ENCODE measurements around the gene ACP6.

ACP6 gene

DNA sequence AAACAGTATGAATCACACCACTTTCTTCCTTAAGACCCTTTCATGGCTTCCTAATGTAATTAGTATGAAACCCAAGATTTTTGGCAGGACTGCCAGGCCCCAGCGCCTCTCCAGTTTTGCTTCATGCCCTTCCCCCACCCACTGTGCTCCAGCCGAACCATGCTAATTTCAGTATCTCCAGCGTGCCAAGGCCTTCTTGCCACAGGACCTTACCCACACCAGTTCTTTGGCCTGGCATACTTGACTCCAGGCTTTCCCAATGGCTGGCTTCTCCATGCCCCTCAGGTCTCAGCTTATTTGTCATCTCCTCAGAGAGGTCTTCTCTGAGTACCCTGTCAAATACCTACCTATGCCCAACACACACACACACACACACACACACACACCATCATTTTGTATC lies 38.5 kb downstream of the ACP6 start:
- CTCF ChIA-PET, result interaction anchor here (1.0 to 2.2 kb wide), 3 partner anchors 9 to 116 kb away, joined by 3 to 10 read pairs (median 6); no protein-coding TSS in a partner anchor
- no peak for TF ChIP-seq ZNF138 (tag by site-specific recombination; IDR thresholded peaks at IDR 0.05; ENCODE audit: borderline replicate concordance)
- TF ChIP-seq ZSCAN5A (tag by site-specific recombination; IDR thresholded peaks at IDR 0.05), result no peak
- no peak for TF ChIP-seq ZNF366 (tag by site-specific recombination; conservative IDR thresholded peaks at IDR 0.05)
- TF ChIP-seq ZNF416 (tag by site-specific recombination; IDR thresholded peaks at IDR 0.05), result no peak
- H3K36me3 ChIP-seq (ENCODE audit: control insufficient read depth in 2 of 2, insufficient read depth in 1 of 2, low read length in 2 of 2), result peaks cover 0 to 23% of the 10 kb centered on the region in 2 experiments; a peak in 1 of 3 replicates
- no peak overlapping the region for H3K4me3 ChIP-seq (ENCODE audit: low read depth, low read length)
- POLR2A ChIA-PET, result no interaction called here
- H3K4me1 ChIP-seq (ENCODE audit: control insufficient read depth, insufficient read depth, low read length), result no peaks in the 10 kb centered on the region
- H3K27ac ChIP-seq (ENCODE audit: extremely low read depth, low read depth, low read length), result no peak overlapping the region
- no peaks in the 10 kb centered on the region for H3K9me3 ChIP-seq (ENCODE audit: control insufficient read depth, insufficient read depth, low read depth, low read length)

DNA sequence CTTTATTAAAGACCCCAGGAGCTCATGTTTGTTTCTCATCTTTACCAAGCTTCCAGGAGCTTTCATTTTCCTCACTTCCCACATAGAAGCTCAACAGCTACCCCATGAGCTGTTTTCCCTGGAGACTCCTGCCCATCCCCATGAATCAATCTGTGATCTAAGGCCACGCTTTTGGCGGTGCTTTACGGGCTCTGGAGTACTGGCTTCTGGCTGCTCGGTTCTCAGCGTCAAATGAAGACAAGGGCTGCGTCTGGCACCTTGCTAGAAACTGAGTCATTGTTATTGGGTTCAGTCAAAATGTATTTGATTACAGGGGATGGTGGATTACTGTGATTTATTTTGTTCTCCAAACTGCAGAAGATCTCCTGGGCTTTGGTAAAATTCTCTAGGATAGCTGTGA lies 39.9 kb downstream of the ACP6 start:
- no peak for TF ChIP-seq ZNF23 (tag by site-specific recombination; IDR thresholded peaks at IDR 0.05; ENCODE audit: borderline replicate concordance)
- TF ChIP-seq PRDM4 (tag by site-specific recombination; IDR thresholded peaks at IDR 0.05), result no peak
- TF ChIP-seq ZNF169 (tag by site-specific recombination; IDR thresholded peaks at IDR 0.05), result no peak
- TF ChIP-seq, protein P1, sequence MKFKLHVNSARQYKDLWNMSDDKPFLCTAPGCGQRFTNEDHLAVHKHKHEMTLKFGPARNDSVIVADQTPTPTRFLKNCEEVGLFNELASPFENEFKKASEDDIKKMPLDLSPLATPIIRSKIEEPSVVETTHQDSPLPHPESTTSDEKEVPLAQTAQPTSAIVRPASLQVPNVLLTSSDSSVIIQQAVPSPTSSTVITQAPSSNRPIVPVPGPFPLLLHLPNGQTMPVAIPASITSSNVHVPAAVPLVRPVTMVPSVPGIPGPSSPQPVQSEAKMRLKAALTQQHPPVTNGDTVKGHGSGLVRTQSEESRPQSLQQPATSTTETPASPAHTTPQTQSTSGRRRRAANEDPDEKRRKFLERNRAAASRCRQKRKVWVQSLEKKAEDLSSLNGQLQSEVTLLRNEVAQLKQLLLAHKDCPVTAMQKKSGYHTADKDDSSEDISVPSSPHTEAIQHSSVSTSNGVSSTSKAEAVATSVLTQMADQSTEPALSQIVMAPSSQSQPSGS (tag by site-specific recombination; IDR thresholded peaks at IDR 0.05; ENCODE audit: low read depth), result no peak
- TF ChIP-seq ZNF433 (tag by site-specific recombination; IDR thresholded peaks at IDR 0.05; ENCODE audit: low read depth), result no peak
- TF ChIP-seq SP7 (tag by site-specific recombination; IDR thresholded peaks at IDR 0.05), result no peak
- TF ChIP-seq ZNF792 (tag by site-specific recombination; IDR thresholded peaks at IDR 0.05), result no peak
- TF ChIP-seq, protein P2, sequence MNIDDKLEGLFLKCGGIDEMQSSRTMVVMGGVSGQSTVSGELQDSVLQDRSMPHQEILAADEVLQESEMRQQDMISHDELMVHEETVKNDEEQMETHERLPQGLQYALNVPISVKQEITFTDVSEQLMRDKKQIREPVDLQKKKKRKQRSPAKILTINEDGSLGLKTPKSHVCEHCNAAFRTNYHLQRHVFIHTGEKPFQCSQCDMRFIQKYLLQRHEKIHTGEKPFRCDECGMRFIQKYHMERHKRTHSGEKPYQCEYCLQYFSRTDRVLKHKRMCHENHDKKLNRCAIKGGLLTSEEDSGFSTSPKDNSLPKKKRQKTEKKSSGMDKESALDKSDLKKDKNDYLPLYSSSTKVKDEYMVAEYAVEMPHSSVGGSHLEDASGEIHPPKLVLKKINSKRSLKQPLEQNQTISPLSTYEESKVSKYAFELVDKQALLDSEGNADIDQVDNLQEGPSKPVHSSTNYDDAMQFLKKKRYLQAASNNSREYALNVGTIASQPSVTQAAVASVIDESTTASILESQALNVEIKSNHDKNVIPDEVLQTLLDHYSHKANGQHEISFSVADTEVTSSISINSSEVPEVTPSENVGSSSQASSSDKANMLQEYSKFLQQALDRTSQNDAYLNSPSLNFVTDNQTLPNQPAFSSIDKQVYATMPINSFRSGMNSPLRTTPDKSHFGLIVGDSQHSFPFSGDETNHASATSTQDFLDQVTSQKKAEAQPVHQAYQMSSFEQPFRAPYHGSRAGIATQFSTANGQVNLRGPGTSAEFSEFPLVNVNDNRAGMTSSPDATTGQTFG (tag by site-specific recombination; IDR thresholded peaks at IDR 0.05; ENCODE audit: borderline replicate concordance), result no peak
- no peak for TF ChIP-seq KLF16 (tag by site-specific recombination; IDR thresholded peaks at IDR 0.05)
- TF ChIP-seq ZNF660 (tag by site-specific recombination; IDR thresholded peaks at IDR 0.05), result no peak
- no peak for TF ChIP-seq ZNF791 (tag by site-specific recombination; IDR thresholded peaks at IDR 0.05)
- TF ChIP-seq ZNF114 (tag by site-specific recombination; IDR thresholded peaks at IDR 0.05), result no peak
- TF ChIP-seq RBAK (tag by site-specific recombination; IDR thresholded peaks at IDR 0.05), result no peak
- TF ChIP-seq GFI1B (tag by site-specific recombination; IDR thresholded peaks at IDR 0.05), result no peak
- no peak for TF ChIP-seq ZNF214 (tag by site-specific recombination; IDR thresholded peaks at IDR 0.05; ENCODE audit: borderline replicate concordance)
- TF ChIP-seq ZBTB11 (tag by site-specific recombination; conservative IDR thresholded peaks at IDR 0.05; ENCODE audit: low read depth), result no peak
- ChIA-PET POLR2A (interaction anchor here (1.2 kb wide), 1 partner anchor 17 kb away, joined by 3 read pairs; no protein-coding TSS in a partner anchor), CTCF (interaction anchor here (0.6 to 1.7 kb wide), 7 partner anchors 9 to 757 kb away, joined by 3 to 8 read pairs (median 4); no protein-coding TSS in a partner anchor)
- Histone ChIP-seq H3K9me3 (ENCODE audit: control insufficient read depth, insufficient read depth, low read depth, low read length) (no peaks in the 10 kb centered on the region), H3K36me3 (ENCODE audit: control insufficient read depth in 2 of 2, insufficient read depth in 1 of 2, low read length in 2 of 2) (peaks cover 0 to 29% of the 10 kb centered on the region in 2 experiments; a peak in 1 of 3 replicates), H3K4me3 (ENCODE audit: low read depth, low read length) (no peak overlapping the region), H3K4me1 (ENCODE audit: control insufficient read depth, insufficient read depth, low read length) (no peaks in the 10 kb centered on the region), H3K27ac (ENCODE audit: extremely low read depth, low read depth, low read length) (no peak overlapping the region)

Data from HEK293 (cell line).